Endothelial cell of umbilical vein (primary cell): Measurements from ENCODE around the gene ARHGAP31.

ENCODE experiments used
- EZH2 ChIP-seq: IDR thresholded peaks from 2 replicates; pipeline ENCODE4 v1.6.1; 2012; ENCODE audit warnings: borderline replicate concordance, low read depth, mild to moderate bottlenecking, moderate library complexity, low read length, inconsistent platforms; ENCODE audit not compliant: severe bottlenecking
- POLR2A ChIP-seq: IDR thresholded peaks from 2 replicates; pipeline ENCODE4 v1.6.1; 2012; ENCODE audit warnings: low read depth, mild to moderate bottlenecking, control low read depth, low read length
- TF ChIP-seq, protein P1 (sequence below), 2 donors: IDR thresholded peaks; 1 replicate in 1 of 2; 2 replicates in 1 of 2; pipeline ENCODE4 v1.5.1; 2011; ENCODE audit warnings: low read length in 2 of 2, mild to moderate bottlenecking in 2 of 2, moderate library complexity in 2 of 2, control low read depth in 1 of 2, inconsistent platforms in 1 of 2, low read depth in 1 of 2; ENCODE audit not compliant: insufficient read depth in 1 of 2; ENCODE audit errors: extremely low read depth in 1 of 2

DNA sequence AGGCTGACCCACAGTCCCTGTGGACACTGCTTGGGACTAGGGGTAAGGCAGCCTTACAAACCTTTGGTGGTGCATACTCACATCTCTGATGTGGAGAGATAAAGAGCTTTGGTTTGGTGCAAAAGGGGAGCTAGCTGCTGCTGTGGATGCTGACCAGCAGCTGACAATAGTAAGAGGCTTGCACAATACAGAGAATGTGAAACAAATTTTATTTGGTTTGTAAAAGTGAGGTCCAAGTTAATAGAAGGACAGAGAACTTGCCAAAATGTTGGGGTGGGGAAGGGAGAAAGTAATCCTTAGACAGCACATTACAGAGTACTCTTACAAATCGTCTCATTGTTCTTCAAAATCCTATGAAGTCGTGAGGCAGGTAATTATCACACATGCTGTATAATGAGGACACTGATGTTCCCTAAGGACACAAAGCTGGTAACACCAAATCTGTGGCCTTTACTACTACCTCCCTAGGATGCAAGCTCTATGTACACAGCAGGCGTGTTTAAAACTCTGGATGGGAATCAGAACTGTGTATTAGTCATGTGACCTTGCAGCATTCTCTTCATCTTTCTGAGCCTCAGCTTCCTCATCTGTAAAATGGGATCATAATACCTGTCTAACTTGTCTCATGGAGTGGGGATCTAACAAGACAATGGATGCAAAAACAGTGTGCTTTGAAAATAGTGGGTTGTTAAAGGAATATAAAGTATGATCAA, 21.6 kb downstream of the ARHGAP31 start:
- TF ChIP-seq POLR2A (no peak), EZH2 (no peak)
- TF ChIP-seq, protein P1, sequence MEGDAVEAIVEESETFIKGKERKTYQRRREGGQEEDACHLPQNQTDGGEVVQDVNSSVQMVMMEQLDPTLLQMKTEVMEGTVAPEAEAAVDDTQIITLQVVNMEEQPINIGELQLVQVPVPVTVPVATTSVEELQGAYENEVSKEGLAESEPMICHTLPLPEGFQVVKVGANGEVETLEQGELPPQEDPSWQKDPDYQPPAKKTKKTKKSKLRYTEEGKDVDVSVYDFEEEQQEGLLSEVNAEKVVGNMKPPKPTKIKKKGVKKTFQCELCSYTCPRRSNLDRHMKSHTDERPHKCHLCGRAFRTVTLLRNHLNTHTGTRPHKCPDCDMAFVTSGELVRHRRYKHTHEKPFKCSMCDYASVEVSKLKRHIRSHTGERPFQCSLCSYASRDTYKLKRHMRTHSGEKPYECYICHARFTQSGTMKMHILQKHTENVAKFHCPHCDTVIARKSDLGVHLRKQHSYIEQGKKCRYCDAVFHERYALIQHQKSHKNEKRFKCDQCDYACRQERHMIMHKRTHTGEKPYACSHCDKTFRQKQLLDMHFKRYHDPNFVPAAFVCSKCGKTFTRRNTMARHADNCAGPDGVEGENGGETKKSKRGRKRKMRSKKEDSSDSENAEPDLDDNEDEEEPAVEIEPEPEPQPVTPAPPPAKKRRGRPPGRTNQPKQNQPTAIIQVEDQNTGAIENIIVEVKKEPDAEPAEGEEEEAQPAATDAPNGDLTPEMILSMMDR (IDR thresholded peaks at IDR 0.05; ENCODE audit: extremely low read depth in 1 of 2, insufficient read depth in 1 of 2, low read depth in 1 of 2, low read length in 2 of 2): no peak
